Kidney (tissue), 14 donors: ENCODE results near the gene LARGE1. TPM values are rescaled to one million over a fixed set of nuclear protein-coding genes. Genes with fewer than 3 reads are reported as not detected.

Source experiments
- DNase-seq, 5 donors: peaks; one replicate each; pipeline ENCODE4 v3.0.0-alpha.2; 2013 to 2020
- FAIRE-seq: peaks from 2 replicates; lab custom pipeline; 2012; peaks lifted over from hg19 to GRCh38; lab: Jason Lieb, UNC
- H3K27ac ChIP-seq, 2 donors: one replicate each; pipeline ENCODE4 v1.7.0; 2013; ENCODE audit warnings: low read depth in 2 of 2, low read length in 2 of 2, inconsistent platforms in 1 of 2
- H3K27me3 ChIP-seq: one replicate; pipeline ENCODE4 v1.7.1; 2013; ENCODE audit warnings: low read length, inconsistent platforms; ENCODE audit not compliant: control insufficient read depth, insufficient read depth
- H3K36me3 ChIP-seq, 3 donors: one replicate each; pipeline versions ENCODE4 v1.7.0 to v1.7.1; 2013; ENCODE audit warnings: low read length in 3 of 3, control low read depth in 1 of 3, inconsistent platforms in 1 of 3; ENCODE audit not compliant: insufficient read depth in 3 of 3, control insufficient read depth in 2 of 3
- H3K4me1 ChIP-seq, 3 donors: one replicate each; pipeline versions ENCODE4 v1.7.0 to v1.7.1; 2013; ENCODE audit warnings: low read length in 3 of 3, inconsistent platforms in 1 of 3, low read depth in 1 of 3; ENCODE audit not compliant: control insufficient read depth in 2 of 3, insufficient read depth in 2 of 3
- H3K4me3 ChIP-seq, 3 donors: one replicate each; pipeline versions ENCODE4 v1.7.0 to v1.8.1; 2013; ENCODE audit warnings: low read length in 3 of 3, control low read depth in 1 of 3, inconsistent platforms in 1 of 3
- H3K9ac ChIP-seq, 3 donors: one replicate each; pipeline versions ENCODE4 v1.7.0 to v1.7.1; 2013; ENCODE audit warnings: low read length in 3 of 3, control low read depth in 1 of 3, inconsistent platforms in 1 of 3
- H3K9me3 ChIP-seq, 3 donors: one replicate each; pipeline versions ENCODE4 v1.7.0 to v1.7.1; 2013; ENCODE audit warnings: low read length in 3 of 3, control low read depth in 1 of 3, inconsistent platforms in 1 of 3; ENCODE audit not compliant: control insufficient read depth in 2 of 3, insufficient read depth in 1 of 3
- intact Hi-C: fragments of 100-400 bp; cut with DNase I; formaldehyde crosslinking; loops from one replicate; pipeline ENCODE4 v1.11.1; 2022
- polyA plus RNA-seq: library from polyadenylated mRNA; stranded (reverse); fragments of 350-450 nt; fragmentation: Illumina TruSeq; extraction: RNeasy Lipid Tissue Mini Kit (QIAGEN cat#74804); gene quantifications from one replicate; pipeline ENCODE4 v1.2.3, GENCODE V29; 2014; ENCODE audit warnings: low read depth, low replicate concordance; ENCODE audit not compliant: insufficient read depth
- total RNA-seq: library from RNA; stranded (reverse); fragmentation: NEBNext Ultra II Directional; extraction: Animal tissue kit (Norgen Biotek cat#: 25700); gene quantifications from one replicate; pipeline ENCODE4 v1.2.1, GENCODE V29; 2021
- TF ChIP-seq, protein P1 (sequence below): IDR thresholded peaks from 3 replicates; pipeline ENCODE4 v1.5.1; 2012; ENCODE audit warnings: mild to moderate bottlenecking, moderate library complexity, borderline replicate concordance; ENCODE audit not compliant: insufficient read depth; ENCODE audit errors: extremely low read depth
- donor health status: control.
- donor health status: control.
- donor health status: control.
- donor health status: control.
- donor health status: control.
- donor health status: DM: yes; HTN: yes; CAD: no.
- donor health status: Normal renal cell carcinoma (clear cell type).

The LARGE1 gene
- total and polyA plus RNA-seq, 2 donors from 2014 or later: 5.0 to 22.9 TPM

DNA sequence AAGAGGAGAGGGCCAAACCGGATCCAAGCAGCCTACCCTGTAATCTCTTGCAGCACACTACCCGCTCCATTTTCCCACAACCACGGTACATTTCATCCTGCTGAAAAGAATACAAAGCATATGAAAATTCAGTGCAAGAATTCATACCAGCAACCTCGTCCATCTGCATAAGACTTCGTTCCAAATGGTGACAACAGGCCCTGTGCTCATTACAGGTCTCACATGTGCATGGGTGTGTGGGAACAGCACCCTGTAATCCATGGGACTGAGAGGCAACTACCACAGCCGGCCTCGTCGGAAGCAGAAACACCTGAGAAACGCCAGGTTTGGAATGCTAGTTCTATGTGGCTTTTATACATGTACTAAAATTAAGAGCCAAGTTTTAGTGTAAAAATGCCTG, 52.3 kb downstream of the LARGE1 start:
- DNase-seq (no peak), FAIRE-seq (no peak)
- H3K27ac ChIP-seq: no peak overlapping the region
- TF ChIP-seq, protein P1, sequence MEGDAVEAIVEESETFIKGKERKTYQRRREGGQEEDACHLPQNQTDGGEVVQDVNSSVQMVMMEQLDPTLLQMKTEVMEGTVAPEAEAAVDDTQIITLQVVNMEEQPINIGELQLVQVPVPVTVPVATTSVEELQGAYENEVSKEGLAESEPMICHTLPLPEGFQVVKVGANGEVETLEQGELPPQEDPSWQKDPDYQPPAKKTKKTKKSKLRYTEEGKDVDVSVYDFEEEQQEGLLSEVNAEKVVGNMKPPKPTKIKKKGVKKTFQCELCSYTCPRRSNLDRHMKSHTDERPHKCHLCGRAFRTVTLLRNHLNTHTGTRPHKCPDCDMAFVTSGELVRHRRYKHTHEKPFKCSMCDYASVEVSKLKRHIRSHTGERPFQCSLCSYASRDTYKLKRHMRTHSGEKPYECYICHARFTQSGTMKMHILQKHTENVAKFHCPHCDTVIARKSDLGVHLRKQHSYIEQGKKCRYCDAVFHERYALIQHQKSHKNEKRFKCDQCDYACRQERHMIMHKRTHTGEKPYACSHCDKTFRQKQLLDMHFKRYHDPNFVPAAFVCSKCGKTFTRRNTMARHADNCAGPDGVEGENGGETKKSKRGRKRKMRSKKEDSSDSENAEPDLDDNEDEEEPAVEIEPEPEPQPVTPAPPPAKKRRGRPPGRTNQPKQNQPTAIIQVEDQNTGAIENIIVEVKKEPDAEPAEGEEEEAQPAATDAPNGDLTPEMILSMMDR: no peak
- H3K4me3 ChIP-seq: no peak overlapping the region
- no peaks in the 10 kb centered on the region for H3K9me3 ChIP-seq
- H3K9ac ChIP-seq: no peak overlapping the region
- H3K27me3 ChIP-seq: no peaks in the 10 kb centered on the region
- H3K4me1 ChIP-seq: peaks cover 0 to 11% (median 0%) of the 10 kb centered on the region in 3 donors
- intact Hi-C loops: no loop called here
- H3K36me3 ChIP-seq: no peaks in the 10 kb centered on the region

DNA sequence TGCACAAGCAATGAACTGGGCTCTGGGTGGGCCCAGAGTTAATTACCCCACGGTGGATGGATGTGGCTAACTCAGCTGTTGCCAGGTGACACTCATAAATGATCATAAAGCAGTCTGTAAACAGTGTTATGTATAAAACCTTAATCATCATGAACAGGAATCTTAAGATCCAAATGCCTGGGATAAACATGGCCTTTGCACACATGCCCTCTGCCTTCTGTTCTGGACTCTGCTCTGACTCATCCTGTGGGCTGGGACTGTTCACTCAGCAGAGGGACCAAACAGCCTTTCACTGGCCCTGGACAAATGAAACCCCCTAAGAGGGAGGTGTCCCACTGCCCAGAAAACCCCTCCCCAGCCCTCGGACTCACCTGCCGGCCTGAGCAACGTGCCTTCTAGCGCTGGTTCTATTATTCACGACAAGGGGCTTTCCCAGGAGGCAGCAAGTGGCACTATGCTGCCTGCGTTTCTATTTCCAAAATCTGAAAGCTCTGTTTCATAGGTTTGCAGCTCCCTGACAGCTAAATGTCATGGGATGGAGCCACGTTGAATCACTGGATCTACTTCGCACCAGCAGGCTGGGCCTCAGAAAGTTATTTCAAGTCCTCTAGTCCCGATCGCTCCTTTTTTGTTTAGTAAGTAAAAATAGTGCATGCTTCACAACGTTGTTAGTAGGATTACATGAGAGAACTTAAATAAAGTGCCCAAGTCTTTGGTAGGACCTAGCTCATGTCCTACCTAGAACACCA, 53.0 kb downstream of the LARGE1 start:
- intact Hi-C loops: no loop called here
- no peak overlapping the region for H3K9ac ChIP-seq
- H3K4me1 ChIP-seq: peaks cover 0 to 11% (median 0%) of the 10 kb centered on the region in 3 donors
- H3K27ac ChIP-seq: no peak overlapping the region
- TF ChIP-seq, protein P1: no peak
- FAIRE-seq: no peak
- H3K36me3 ChIP-seq: no peaks in the 10 kb centered on the region
- no peak for DNase-seq
- H3K4me3 ChIP-seq: no peak overlapping the region
- H3K9me3 ChIP-seq: no peaks in the 10 kb centered on the region
- no peaks in the 10 kb centered on the region for H3K27me3 ChIP-seq

DNA sequence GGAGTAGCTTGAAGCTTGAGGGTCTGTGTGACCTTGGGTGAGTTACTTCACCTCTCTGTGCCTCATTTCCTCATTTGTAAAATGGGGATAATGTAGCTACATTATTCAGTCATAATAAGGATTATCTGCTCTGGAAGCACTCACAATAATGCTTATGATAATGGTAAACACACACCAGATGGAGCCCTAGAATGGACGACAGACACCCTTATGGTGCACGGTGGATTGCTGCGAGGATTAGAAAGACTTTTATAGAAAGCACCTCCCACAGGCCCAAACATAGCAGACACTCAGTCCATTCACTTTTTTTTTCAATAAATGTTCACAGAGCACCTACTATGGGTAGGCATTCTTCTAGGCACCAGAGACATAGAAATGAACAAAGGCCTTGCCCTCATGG, 53.8 kb downstream of the LARGE1 start:
- Histone ChIP-seq H3K27ac (no peak overlapping the region), H3K9me3 (no peaks in the 10 kb centered on the region), H3K36me3 (no peaks in the 10 kb centered on the region), H3K9ac (no peak overlapping the region), H3K27me3 (no peaks in the 10 kb centered on the region), H3K4me3 (no peak overlapping the region), H3K4me1 (peaks cover 0 to 8% (median 0%) of the 10 kb centered on the region in 3 donors)
- TF ChIP-seq, protein P1: no peak
- DNase-seq (no peak), FAIRE-seq (no peak)
- intact Hi-C loops: no loop called here
